Erythroblast (primary cell): ENCODE data around the gene ADAT3.

Experiments
- GATA1 ChIP-seq: IDR thresholded peaks from 2 replicates; pipeline ENCODE4 v1.6.1; 2011; ENCODE audit warnings: low read depth, mild to moderate bottlenecking, control low read depth, low read length, moderate library complexity
- POLR2A ChIP-seq: IDR thresholded peaks from 2 replicates; pipeline ENCODE4 v1.6.1; 2011; ENCODE audit warnings: mild to moderate bottlenecking, low read length

DNA sequence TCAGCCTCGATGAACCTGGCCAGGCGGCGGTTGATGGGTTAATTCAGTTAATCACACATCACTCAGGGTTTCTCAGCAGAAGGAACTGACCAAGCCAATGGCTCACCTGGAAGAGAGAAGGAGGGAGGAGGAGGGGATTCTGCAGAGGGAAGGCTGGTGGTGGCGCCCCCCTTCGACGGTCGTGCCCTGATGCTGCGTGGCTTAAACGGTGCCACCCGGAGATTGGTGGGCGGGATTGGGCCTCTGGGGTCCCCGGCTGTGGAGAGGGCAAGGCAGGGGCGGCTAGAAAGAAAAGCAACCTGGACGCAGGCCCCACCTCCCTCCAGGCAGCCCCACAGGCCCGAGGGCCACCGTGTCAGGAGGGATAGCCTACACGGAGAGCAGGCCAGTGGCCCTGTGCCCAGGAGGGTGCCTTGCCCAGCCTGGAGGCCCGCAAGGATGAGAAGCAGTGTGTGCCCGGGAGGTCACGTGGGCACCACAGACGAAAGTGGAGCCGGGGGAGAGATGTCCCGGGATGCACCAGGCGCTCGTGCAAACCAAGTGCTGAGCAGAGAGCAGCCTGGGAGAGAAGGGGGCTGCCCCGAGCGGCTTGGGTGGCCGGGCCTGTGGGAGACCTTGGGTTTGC, 51.8 kb downstream of the ADAT3 start:
- no peak for TF ChIP-seq POLR2A
- no peak for TF ChIP-seq GATA1
